Heart left ventricle (tissue), 13 donors: Measurements from ENCODE around the gene DCDC2C.

Experiments used
- CTCF ChIP-seq, 12 donors: fragments of 200-600 bp; sonication (generic) in 4 of 12; IDR thresholded peaks; one replicate each; pipeline versions ENCODE4 v1.5.0 to v1.8.0; 2018 to 2022; ENCODE audit warnings: antibody characterized with exemption in 12 of 12, mild to moderate bottlenecking in 5 of 12
- POLR2A ChIP-seq, 2 donors: fragments of 450-650 bp; IDR thresholded peaks; one replicate each; pipeline ENCODE4 v1.6.1; 2017; ENCODE audit warnings: antibody characterized with exemption in 2 of 2, mild to moderate bottlenecking in 2 of 2, moderate library complexity in 2 of 2
- donor health status: ischemic (EF 13 %, LVEDD 7.1; RV severe dilation, severe dysfunction).
- donor health status: DM: no; HTN: yes; CAD: no.
- donor health status: DM: no; HTN: no; CAD: no.
- donor health status: ischemic (EF 25% LVEDD 6.9; RV normal size, moderate dysfunction).
- donor health status: ischemic (EF 25% LVEDD 5.7; RV mildly dilated, moderate dysfunction).
- donor health status: ischemic (EF 35%, LVEDD 5.7; RV mildly dilated, moderate dysfunction).
- donor health status: nonischemic (EF 11% LVEDD 7.7; RV severe dilation, severe dysfunction).
- donor health status: DM: yes; HTN: yes; CAD: no.
- donor health status: PGD.
- donor health status: ischemic (EF 29% LVEDD 5.4; RV normal size, mild dysfunction).
- donor health status: nonischemic (EF 23%, LVEDD 6.1; RV moderate dilation, normal function).

- TF ChIP-seq CTCF (IDR thresholded peaks at IDR 0.05) (no peak), POLR2A (IDR thresholded peaks at IDR 0.05) (no peak)
Observed at GRCh38 chr2:3871002-3871401, 167.6 kb downstream of the DCDC2C start.
